Stimulated activated CD8-positive, alpha-beta memory T cell treated with anti-CD3 and anti-CD28 coated beads, Interleukin-12 subunit alpha, Interleukin-12 subunit beta, amount 100 ng/mL, for 24 hours (primary cell): ENCODE measurements around the gene SMIM35.

ENCODE experiments used
- DNase-seq: peaks from one replicate; pipeline ENCODE4 v3.0.0-alpha.2; 2020; ENCODE audit errors: extremely low read depth

The SMIM35 gene

DNA sequence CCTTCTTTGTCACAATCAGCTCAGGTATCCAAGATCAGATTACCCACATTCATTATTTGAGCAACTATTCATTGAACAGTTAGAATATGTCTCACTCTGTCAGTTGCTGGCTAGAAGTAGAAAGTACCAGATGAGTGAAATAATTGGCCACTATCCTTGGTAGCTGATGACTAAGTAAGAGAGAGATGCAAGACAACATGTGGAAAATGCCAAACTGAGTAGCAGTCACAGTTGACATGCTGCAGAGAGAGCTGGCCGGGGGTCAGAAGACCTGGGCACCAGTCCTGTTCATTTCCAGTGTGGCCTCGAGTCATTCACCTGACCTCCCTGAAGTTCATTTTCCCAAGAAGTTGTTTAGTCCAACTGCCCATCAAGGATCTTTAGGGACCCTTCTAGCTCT, 22.5 kb upstream of the SMIM35 start:
- DNase-seq, result no peak

DNA sequence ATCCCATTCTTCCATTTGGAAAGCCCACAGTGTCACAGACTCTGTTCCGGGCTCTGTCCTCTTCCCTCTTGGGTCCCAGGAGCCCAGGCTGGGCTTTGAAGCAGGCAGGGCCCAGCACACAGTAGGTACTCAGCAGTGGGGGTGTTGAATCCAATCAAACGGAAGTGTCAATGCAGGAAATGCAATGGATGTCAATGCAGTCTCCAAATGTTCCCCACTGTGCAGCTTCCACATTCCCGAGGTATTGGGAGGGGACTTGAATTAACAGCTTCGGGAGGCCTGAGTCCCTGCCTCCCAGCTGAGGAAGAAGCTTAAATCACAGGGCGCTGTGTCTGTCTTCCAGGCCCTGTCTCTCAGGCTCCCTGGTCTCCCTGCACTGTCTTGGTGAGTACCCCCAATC, 21.8 kb upstream of the SMIM35 start:
- DNase-seq, result no peak

DNA sequence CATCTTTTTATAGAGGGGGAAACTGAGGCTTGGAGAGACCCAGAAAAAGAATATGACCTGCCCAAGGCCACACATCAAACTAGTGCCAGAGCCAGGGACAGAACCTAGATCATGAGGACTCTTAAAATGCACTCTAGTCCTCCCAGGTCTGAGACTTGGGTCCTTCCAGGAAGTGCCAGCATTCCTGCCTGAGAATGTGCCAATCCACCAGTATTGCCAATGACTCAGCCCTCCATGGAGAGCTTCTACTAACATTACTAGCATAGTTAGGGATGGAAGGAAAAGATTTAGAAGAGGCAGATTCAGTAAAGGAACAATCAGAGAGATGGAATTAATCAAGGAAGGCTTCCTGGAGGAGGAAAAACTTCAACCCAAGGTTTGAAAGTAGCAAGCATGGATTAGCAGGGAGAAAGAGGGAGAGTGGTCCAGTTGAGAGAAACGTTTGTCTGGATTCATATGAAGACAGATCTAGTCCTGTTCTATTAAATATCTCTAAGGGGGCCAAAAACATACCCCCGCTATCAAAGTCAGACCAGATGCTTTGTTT, 20.1 kb upstream of the SMIM35 start:
- no peak for DNase-seq

DNA sequence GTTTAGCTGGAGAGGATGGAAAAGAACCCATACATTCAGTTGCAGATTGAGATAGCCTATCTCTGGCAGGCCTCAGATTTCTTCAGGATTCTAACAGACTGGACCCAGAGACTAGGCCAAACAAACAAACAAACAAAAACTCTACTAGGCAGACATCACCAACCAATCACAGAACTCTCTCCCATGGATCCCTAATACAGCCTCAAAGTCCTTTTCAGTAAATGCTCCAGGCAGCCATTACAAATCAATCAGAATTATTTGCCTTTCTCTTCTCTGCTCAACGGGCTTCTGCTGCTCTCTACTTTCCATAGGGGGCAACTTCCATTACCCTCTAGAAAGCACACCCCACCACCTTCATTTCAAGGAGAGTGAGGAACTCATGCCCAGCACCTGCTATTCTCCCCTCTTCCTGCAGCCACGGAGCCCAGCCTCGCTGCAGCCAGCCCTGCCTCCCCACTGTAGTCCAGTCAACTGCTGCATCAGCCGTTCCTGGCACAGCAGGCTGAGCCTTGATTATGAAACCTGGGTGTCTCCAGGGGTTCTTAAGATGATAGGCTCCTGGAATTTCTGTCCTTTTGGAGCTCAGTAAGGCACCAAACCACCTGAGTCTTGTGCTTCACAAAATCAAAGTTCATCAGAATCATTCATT, 19.0 kb upstream of the SMIM35 start:
- no peak for DNase-seq

DNA sequence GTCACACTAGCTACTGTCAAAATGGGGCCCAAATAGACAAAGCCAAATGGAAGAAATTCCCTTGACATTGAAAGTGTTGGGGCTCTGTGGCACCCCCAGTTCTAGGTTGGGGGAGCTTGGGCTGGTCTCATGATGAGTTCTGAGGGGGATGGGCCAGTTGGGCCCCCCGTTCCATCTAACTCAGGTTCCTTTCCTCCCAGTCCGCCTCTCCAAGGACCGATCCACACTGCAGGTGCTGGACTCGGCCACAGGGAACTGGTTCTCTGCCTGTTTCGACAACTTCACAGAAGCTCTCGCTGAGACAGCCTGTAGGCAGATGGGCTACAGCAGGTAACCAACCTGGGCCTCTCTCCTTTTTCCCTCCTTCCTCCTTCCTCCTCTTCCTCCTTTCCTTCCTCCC, 17.7 kb upstream of the SMIM35 start:
- DNase-seq, result no peak

DNA sequence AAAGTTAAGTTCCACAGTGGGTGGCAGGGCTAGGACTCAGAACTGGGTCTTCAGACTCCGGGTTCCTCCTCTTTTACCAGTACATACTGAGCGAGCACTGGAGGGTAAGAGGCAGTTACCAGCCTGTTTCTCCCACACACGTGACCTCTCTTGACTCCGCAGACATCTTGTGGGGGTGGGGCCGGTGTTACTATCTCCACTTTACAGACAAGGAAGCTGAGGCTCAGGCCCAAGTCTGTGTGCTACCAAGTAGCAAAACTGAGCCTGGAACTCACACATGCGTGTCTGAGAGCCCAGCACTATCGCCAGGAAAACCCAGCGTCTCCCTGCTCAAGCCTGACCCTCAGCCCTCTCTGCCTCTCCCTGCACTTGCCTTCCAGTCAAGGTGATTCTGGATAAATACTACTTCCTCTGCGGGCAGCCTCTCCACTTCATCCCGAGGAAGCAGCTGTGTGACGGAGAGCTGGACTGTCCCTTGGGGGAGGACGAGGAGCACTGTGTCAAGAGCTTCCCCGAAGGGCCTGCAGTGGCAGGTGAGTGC, 16.0 kb upstream of the SMIM35 start:
- DNase-seq, result no peak

DNA sequence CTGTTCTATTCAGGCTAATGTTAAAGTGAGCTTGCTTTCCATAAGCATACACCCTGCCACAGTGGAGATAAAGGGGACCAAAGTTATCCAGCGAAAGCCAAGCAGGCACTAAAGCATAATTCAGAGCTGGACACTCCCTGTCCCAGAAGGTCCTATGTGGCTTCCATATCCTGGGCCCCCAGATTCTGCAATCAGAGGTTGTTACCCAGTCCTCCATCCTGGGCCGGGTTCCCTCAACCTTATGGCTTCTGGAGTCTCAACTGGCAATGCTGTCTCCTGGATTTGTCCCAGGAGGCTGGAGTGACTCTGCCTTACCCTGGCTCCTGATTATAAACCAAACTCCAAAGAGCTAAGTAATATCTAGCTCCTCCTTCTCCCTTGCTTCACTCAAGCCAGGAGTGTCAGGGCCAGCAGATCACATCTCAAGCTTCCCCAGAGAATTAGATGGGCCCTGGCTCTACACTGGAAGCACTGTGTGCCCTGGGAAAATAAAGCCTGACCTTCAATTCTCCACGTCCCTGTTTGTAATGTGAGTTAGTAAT, 14.0 kb upstream of the SMIM35 start:
- DNase-seq, result no peak

DNA sequence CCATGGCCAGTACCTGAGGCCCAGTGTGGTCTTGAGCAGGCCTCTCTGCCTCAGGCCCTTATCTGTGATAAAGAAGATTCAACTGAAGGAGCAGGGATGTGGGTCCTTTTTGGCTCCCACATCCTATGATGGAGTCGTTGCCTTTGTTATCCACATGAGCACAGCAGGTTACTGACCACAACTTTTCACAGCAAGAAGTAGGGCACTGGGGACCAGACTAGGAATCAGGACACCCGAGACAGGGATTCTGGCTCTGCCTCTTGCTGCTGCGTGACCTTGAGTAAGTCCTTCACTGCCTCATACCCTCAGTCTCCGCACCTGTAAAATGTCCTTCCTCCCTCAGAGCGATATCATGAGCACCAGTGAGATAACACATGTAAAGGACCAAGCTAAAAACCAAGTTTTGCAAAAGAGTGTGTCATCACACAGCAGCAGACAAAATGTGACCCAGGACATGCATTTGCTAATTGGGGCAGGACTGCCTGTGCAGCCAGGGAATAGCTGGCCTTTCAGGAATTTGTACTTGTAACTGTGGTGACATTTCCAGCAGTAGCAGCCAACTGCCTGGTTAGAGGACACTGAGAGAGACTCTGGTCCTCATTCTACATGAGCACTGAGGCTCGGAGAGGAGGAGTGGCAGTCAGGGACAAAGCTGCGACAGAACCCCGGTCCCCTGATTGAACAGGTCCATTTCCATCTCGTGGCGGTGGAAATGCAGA, 13.2 kb upstream of the SMIM35 start:
- DNase-seq, result no peak

DNA sequence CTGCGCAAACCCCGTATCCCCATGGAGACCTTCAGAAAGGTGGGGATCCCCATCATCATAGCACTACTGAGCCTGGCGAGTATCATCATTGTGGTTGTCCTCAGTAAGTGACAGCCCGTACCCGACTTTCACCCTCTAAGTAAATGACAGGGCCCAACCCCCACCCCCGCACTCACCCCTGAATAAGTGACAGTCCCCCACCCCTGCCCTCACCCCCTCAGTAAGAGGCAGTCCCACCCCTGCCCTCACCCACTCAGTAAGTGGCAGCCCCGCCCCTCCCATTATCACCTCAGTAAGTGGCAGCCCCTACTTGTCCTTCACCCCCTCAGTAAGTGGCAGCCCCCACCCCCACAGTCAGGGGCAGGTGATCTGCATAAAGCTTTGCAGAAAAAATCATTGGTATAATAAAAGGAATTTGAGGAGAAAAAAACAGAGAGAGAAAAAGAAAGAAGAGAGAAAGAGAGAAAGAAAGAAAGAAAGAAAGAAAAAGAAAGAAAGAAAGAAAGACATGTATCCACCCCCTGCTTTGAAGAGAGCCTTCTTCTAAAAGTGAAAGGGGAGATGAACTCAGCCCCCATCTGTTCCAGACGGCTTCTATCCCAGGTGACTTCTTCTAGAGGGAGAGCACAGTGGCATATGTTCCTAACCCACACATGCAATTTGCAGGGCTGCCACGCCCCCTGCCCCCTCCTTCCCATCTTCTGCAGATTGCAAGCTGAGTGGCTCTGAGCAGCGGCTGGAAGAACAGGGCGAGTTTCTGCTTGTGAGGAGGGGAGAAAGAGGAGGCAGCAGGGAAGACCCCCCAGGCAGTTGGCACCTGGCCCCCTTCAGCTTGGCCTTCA, 12.5 kb upstream of the SMIM35 start:
- DNase-seq, result no peak

DNA sequence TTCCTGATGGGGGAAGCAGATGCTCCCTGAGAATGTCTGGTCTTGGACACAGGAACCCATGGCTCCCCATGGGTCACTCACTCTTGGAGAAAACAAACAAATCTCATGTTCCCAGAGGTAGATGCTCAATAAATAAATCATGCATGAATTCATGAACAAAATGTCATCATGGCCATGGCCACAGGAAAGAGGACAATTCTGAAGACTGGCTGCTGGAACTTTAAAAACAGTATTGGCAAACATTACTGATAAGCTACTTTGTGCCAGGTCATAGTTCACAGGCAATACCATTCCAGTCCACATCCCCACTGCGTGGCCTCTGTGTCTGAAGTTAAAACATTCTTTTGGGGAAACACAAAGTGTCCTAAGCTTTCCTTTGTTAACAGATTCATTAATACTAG, 9.2 kb upstream of the SMIM35 start:
- DNase-seq, result no peak

DNA sequence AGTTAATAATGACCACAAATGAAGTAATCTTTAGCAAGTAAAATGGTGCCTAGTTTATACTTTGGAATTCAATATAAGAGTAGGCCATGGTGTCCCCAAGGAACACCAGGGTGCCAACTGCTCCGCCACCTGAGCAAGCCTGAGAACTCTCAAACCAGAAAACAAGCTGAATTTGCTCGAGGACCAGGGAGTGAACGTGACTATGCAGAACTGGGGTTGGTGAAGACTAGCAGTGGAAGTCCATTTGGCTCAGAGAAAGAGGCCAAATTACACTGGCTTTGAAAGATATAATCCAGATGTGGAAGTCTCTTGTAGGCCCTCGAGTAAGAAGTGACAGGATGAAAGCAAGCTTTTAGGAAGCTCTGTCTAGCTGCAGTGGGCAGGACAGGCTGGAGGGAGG, 8.7 kb upstream of the SMIM35 start:
- DNase-seq, result no peak

DNA sequence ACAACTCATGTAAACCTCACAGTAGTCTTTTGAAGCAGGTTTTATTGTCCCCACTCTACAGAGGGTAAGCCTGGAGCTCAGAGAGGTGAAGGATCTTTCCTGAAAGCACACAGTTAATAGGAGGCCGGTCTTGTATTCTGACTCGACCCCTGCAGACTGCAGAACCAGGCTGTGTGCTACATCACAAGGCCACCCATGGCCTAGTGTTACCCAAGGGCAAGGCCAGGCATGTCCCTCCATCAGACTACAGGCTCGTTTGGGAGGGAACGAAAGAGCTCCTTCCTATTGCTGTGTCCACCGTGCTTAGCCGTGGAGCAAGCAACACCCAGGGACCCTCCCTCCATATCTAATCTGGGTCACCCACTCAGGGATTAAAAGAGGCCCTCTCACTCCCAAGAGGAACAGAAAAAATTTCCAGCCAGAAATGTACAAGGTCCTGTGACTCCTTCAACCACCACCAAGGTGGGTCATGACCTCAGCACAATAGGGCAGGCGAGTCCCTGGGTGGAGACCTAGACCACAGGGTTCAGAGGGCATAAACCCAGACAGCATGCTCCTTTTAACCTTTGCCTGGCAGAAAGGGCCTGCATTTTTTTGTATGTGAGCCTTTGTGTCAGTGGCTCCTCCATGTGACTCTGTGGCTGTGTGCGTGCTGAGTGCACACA, 6.3 kb upstream of the SMIM35 start:
- DNase-seq, result no peak

DNA sequence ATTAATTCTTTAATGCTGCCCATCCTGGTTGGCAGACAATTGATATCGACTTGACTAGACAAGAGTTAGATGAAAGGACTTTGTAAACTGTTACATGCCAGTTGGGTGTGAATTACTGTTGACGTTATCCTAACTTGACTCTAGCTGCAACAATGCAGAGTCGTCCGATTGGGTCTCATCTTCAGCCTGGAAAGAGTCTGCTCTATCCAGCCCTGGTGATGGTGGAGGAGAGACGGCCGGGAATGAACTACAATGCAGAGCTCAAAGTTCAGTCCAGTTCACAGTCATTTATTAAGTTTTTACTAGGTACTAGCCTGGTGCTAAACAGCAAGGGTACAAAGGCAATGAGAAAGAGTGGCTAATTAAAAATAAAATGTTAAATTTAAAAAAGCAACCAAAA, 4.9 kb upstream of the SMIM35 start:
- DNase-seq, result no peak

DNA sequence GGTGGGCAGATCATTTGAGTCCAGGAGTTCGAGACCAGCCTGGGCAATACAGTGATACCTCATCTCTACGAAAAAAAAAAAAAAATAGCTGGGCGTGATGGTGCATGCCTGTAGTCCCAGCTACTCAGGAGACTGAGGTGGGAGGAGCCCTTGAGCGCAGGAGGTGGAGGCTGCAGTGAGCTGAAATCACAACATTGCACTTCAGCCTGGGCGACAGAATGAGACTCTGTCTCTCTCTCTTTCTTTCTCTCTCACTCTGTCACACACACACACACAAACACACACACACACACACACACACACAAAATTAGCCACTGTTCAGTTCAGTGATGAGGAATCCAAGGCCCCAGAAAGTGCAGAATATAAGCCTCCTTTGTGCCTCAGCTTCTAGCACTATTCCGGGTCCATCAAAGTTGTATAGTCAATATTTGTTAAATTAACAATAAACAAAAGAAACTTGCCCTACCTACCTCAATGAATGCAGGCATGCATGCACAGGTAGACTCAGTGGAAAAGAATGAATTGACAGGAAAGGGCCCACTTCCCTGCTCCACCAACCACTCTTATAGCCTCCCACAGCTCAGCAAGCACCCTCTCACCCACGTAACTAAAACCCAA, 3.9 kb upstream of the SMIM35 start:
- DNase-seq, result no peak

DNA sequence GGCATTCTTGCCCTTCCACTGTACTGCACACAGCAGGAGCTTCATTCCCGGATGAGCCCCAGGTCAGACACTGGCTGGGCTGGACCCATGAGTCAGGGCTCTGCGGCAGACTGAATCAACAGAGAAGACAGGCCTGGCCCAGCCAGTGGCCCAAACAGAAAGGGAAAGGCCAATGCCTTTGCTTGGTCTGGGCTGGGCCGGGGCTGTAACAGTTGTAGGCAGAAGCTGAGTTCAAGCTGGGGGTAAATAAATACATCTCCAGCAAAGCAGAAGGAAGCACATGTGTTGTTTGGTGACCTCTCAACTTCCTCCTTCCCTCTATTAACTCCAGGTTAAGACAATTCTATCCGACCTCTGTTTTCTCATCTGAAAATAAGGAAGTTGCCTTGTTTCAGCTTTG, 1.8 kb upstream of the SMIM35 start:
- no peak for DNase-seq

DNA sequence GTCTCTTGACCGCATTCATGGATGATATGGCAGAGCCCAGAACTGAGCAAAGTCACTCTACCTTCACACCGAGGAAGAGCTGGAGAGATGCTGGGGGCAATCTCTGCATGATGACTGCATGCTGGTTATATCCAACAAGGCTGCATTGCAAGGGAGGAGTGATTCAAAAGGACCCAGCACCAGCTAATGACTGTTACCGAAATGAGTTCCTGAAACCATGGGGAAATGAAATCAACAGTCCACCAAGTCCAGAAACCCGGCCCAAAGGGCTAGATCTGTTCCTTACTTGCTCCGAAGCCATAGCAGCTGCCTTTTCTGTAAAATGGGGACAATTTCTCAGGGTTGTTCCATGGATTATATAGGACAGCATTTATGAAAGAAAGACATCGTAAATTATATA, 1.2 kb upstream of the SMIM35 start:
- no peak for DNase-seq

DNA sequence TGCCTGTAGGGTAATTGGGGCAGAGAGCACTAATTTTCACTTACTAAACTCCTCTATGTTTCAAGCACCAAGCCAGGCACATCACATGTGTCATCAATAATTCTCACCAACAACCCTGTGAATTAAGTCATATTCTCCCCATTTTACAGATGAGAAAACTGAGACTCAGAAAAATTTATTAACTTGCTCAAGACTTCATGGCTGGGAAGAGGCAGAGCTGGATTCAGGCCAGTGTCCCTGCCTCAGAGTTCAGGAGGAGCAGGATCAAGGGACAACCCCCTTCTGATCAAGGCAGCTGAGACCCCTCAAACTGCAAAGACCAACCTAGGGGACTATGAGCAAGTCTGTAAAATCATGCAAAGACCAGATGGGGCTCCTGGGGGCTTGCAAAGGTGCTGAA, 2.1 kb downstream of the SMIM35 start:
- DNase-seq, result no peak

DNA sequence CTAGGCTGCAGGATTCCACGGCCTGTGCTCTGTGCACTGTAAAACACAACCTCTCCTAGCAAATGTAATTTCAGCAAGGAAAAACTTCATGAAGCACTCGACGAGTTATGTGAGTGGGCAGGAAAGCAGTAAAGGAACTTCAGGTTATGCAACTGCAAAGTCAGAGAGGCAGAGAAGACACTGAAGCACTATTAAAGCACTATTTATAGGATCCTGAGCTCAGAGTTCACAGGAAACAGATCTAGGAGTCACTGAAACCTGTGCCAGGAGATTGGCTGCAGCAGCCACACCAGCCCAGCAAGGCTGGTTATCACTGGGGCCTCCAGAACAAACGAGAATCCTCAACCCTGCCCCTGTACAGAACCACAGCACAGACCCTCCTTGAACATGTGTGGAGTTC, 2.5 kb downstream of the SMIM35 start:
- DNase-seq, result no peak

DNA sequence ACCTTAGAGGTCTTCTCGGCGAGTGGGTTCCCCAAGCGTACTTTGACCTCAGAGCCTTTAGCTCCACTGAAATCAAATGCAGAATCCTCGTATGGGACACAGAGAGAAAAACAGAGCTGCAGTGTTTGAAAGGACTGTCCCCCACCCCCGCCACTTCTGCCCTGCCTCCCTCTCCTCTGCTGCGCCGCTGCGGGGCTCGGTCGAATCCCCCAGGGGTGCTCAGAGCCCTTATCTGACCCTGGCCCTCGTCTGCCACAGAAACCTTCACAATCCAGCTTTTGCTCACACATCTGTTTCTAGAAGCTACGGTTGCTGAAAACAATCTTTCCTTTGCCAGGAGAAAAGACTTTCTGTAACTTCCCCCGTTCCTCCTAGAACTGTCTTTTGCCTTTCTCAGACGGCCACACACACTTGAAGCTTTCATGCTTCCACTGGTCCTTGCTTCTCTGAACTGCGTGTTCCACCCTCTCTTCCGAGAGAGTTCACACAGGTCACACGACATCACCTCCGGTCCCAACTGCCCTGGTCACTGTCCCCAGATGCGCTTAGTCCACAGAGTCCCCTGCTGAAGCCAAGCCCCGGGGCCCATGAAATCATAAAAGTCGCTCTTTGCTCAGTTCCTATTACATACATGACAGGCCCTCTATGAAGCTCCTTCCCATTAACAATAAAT, 3.7 kb downstream of the SMIM35 start:
- DNase-seq, result no peak

DNA sequence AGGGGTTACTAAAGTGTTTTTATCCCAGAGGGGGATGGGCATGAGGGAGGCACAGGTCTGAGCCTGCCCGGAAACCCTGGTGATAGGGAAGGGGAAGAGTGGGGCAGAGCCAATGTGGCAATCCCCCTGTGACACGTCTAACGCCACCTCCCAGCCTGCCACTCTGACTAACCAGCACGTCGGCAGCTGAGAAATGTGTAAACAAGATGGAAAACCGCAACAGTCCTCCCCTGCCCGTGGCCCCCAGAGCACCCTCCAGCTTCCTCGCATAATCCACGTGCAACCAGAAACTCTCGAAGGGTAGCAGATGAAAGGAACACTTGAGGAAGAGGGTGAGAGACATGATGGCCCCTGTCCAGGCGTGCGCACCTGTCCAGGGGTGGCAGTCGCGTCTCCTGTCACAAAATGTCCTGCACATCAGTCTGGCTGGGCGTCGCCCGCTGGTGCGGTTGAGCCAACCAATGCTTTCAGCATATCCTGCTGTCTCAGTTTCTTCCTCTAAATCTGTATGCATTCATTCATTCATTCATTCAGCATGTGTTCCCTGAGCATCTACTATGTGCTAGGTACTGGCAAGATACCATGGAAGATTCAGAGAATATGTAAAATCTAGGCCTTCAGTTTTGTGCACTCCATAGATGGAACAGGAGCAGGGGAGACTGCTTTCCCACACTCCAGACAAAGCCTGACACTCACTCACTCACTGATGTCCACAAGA, 5.4 kb downstream of the SMIM35 start:
- DNase-seq, result no peak
